K562 (cell line): ENCODE measurements around the gene RHOV. TPM values are rescaled to one million over a fixed set of nuclear protein-coding genes. Genes with fewer than 3 reads are reported as not detected.

Source experiments
- BRD9 ChIP-seq: fragments of 450-650 bp; IDR thresholded peaks from 2 replicates; pipeline ENCODE4 v1.6.1; 2018; ENCODE audit warnings: low read depth; ENCODE audit not compliant: partially characterized antibody
- CREBBP ChIP-seq: IDR thresholded peaks from one replicate; pipeline ENCODE4 v1.6.1; 2012; ENCODE audit warnings: low read depth, mild to moderate bottlenecking, control low read depth, inconsistent platforms, low read length
- FOXK1 ChIP-seq: sonication (generic); formaldehyde crosslinking; IDR thresholded peaks from 2 replicates; pipeline ENCODE4 v1.8.0; 2022; ENCODE audit warnings: missing genetic modification reagents, mild to moderate bottlenecking, borderline replicate concordance
- FOXP1 ChIP-seq: sonication (generic); formaldehyde crosslinking; IDR thresholded peaks from 2 replicates; pipeline ENCODE4 v1.8.0; 2022; ENCODE audit warnings: mild to moderate bottlenecking, missing genetic modification reagents
- HDAC1 ChIP-seq, 2 experiments: fragments of 450-650 bp; IDR thresholded peaks; 2 replicates each; pipeline ENCODE4 v1.6.1; 2016 to 2017; ENCODE audit warnings: inconsistent platforms in 1 of 2, mild to moderate bottlenecking in 1 of 2, moderate library complexity in 1 of 2
- MTA1 ChIP-seq: fragments of 450-650 bp; IDR thresholded peaks from 2 replicates; pipeline ENCODE4 v1.6.1; 2017; ENCODE audit warnings: borderline replicate concordance
- MTF1 ChIP-seq: fragments of 250-450 bp; sonication (Bioruptor Pico); IDR thresholded peaks from 2 replicates; pipeline ENCODE4 v1.9.0; 2021; ENCODE audit warnings: moderate library complexity, mild to moderate bottlenecking, inconsistent platforms, borderline replicate concordance
- NEUROD1 ChIP-seq: fragments of 150-350 bp; IDR thresholded peaks from 2 replicates; pipeline ENCODE4 v1.6.1; 2014; ENCODE audit warnings: borderline replicate concordance, low read length, low read depth; ENCODE audit not compliant: partially characterized antibody
- PRMT5 ChIP-seq: sonication (generic); formaldehyde crosslinking; IDR thresholded peaks from 2 replicates; pipeline ENCODE4 v1.5.0; 2020; ENCODE audit warnings: missing genetic modification reagents
- PURB ChIP-seq: sonication (generic); formaldehyde crosslinking; IDR thresholded peaks from 2 replicates; pipeline ENCODE4 v1.9.0; 2021; ENCODE audit warnings: low read depth, mild to moderate bottlenecking, missing genetic modification reagents
- RAD51 ChIP-seq: fragments of 450-650 bp; IDR thresholded peaks from 2 replicates; pipeline ENCODE4 v1.7.1; 2016; ENCODE audit warnings: low read depth, mild to moderate bottlenecking, borderline replicate concordance
- RB1 ChIP-seq: fragments of 450-650 bp; IDR thresholded peaks from 2 replicates; pipeline ENCODE4 v1.6.1; 2017; ENCODE audit warnings: low read depth, mild to moderate bottlenecking
- RHOXF2B ChIP-seq: fragments of 250-450 bp; sonication (Bioruptor Pico); conservative IDR thresholded peaks from 2 replicates; pipeline ENCODE4 v1.5.1; 2021
- SNIP1 ChIP-seq: fragments of 450-650 bp; IDR thresholded peaks from 2 replicates; pipeline ENCODE4 v1.7.1; 2017; ENCODE audit warnings: low read depth, mild to moderate bottlenecking
- TGIF2 ChIP-seq: sonication (generic); formaldehyde crosslinking; IDR thresholded peaks from 2 replicates; pipeline ENCODE4 v1.8.1; 2022; ENCODE audit warnings: mild to moderate bottlenecking, missing genetic modification reagents, moderate library complexity
- ZNF12 ChIP-seq: sonication (generic); formaldehyde crosslinking; IDR thresholded peaks from 2 replicates; pipeline ENCODE4 v1.4.0; 2020; ENCODE audit warnings: mild to moderate bottlenecking, missing genetic modification reagents
- ZNF3 ChIP-seq: fragments of 250-450 bp; sonication (Bioruptor Pico); IDR thresholded peaks from 2 replicates; pipeline ENCODE4 v1.5.0; 2021; ENCODE audit warnings: mild to moderate bottlenecking, moderate library complexity
- ZNF408 ChIP-seq: fragments of 250-450 bp; sonication (Bioruptor Pico); IDR thresholded peaks from 2 replicates; pipeline ENCODE4 v1.4.0; 2020; ENCODE audit warnings: low read depth, mild to moderate bottlenecking, moderate library complexity
- polyA plus RNA-seq, 8 experiments: library from polyadenylated mRNA; depleted of rRNA in 4 of 8; stranded (reverse) in 5 of 8; unstranded in 3 of 8; fragments of >200 nt; fragmentation: Nextera tagmentation in 2 of 8; fragmentation: Illumina TruSeq in 1 of 8; extraction: Ambion mirVana in 2 of 8; extraction: Trizol in 1 of 8; gene quantifications; 2 replicates each; pipeline versions ENCODE4 v1.2.1 to v1.2.3, GENCODE V29; 2011 to 2014; ENCODE audit warnings: inconsistent platforms in 1 of 8, missing spikeins in 1 of 8
- total RNA-seq, 7 experiments: library from RNA; depleted of rRNA in 6 of 7; stranded (reverse); fragments of >200 nt in 6 of 7; fragmentation: Illumina TruSeq in 2 of 7; extraction: Trizol in 2 of 7; gene quantifications; 2 replicates each; pipeline versions ENCODE4 v1.2.1 to v1.2.3, GENCODE V29; 2011 to 2021; ENCODE audit warnings: low replicate concordance in 1 of 7
- TF ChIP-seq, protein P1 (sequence below): sonication (generic); formaldehyde crosslinking; IDR thresholded peaks from 2 replicates; pipeline ENCODE4 v1.9.0; 2022; ENCODE audit warnings: mild to moderate bottlenecking, missing genetic modification reagents
- TF ChIP-seq, protein P2 (sequence below): sonication (generic); formaldehyde crosslinking; IDR thresholded peaks from 2 replicates; pipeline ENCODE4 v1.8.1; 2023; ENCODE audit warnings: mild to moderate bottlenecking, missing genetic modification reagents
- TF ChIP-seq, protein P3 (sequence below), 2 experiments: IDR thresholded peaks; 2 replicates each; pipeline ENCODE4 v1.6.1; 2012; ENCODE audit warnings: improper control_type of control experiment in 2 of 2, low read depth in 2 of 2, low read length in 2 of 2, borderline replicate concordance in 1 of 2
- TF ChIP-seq, protein P4 (sequence below): fragments of 250-450 bp; sonication (Bioruptor Pico); IDR thresholded peaks from 2 replicates; pipeline ENCODE4 v1.4.0; 2020; ENCODE audit warnings: mild to moderate bottlenecking, moderate library complexity

RHOV gene
- total and polyA plus RNA-seq, 9 of the 15 experiments (the other 6 are each of a cell fraction or from before 2014, with no cell fraction given), result 0.08 to 2.0 (median 1.1) TPM

DNA sequence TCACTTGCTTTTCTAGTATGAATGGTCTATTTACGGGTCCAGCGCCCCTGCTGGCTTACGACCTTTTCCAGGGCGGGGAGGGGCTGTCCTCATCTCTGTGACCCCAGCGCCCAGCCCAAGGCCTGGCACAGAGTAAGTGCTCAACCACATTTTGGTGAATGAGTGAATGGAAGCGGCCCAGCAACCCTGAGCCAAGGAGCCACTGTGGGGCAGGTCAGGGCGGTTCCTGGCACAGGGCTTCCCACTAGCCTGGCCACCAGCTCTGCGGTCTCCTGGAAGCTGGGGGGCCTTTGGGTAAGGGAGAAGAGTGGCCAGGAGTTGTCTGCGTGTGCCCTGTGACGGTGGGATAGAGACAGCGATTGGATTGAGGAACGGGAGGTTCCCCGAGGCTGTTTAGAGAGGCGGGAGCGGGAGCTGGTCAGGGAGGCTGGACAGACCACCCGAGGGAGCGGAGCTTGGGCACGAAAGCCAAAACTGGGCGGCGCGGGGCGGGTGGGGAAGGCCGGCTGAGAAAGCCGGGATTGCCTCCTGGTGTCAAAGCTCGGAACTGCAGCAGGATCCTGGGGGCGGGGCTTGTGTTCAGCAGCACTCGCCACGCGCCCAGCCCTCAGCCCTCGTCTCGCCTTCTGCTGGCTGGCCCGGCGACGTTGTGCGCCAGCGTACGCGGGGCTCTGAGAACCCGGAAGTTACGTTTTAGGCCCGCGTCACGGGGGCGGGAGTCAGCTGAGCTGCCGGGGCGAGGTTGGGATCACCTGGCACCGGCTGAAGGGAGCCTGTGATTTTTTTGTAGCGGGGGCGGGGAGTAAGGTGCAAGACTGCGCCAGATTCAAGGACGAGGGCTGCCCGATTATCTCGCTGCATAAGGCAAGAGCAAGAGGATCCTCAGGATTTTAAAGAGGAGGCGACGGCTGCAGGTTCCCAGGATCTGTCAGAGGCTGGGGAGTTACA lies 20.0 kb upstream of the RHOV start, which contains the start of gene VPS18 (continued):
- no peak for TF ChIP-seq CREBBP
- 0 out of 2 replicates have a peak, but pooled peaks have one; percentile 32 for TF ChIP-seq ZNF12 (CRISPR knock-in tag)
- no peak for TF ChIP-seq FOXK1 (CRISPR knock-in tag)
- TF ChIP-seq, protein P1, sequence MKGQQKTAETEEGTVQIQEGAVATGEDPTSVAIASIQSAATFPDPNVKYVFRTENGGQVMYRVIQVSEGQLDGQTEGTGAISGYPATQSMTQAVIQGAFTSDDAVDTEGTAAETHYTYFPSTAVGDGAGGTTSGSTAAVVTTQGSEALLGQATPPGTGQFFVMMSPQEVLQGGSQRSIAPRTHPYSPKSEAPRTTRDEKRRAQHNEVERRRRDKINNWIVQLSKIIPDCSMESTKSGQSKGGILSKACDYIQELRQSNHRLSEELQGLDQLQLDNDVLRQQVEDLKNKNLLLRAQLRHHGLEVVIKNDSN (CRISPR knock-in tag), result peak; percentile 82
- TF ChIP-seq MTA1, result peak; percentile 95
- no peak for TF ChIP-seq PURB (CRISPR knock-in tag)
- no peak for TF ChIP-seq RHOXF2B (CRISPR knock-in tag)
- no peak for TF ChIP-seq TGIF2
- peak; percentile 76 for TF ChIP-seq RB1
- no peak for TF ChIP-seq FOXP1 (CRISPR knock-in tag)
- peak; percentile 84 for TF ChIP-seq RAD51
- no peak for TF ChIP-seq PRMT5 (CRISPR knock-in tag)
- TF ChIP-seq ZNF408 (CRISPR knock-in tag), result no peak
- TF ChIP-seq, protein P2, sequence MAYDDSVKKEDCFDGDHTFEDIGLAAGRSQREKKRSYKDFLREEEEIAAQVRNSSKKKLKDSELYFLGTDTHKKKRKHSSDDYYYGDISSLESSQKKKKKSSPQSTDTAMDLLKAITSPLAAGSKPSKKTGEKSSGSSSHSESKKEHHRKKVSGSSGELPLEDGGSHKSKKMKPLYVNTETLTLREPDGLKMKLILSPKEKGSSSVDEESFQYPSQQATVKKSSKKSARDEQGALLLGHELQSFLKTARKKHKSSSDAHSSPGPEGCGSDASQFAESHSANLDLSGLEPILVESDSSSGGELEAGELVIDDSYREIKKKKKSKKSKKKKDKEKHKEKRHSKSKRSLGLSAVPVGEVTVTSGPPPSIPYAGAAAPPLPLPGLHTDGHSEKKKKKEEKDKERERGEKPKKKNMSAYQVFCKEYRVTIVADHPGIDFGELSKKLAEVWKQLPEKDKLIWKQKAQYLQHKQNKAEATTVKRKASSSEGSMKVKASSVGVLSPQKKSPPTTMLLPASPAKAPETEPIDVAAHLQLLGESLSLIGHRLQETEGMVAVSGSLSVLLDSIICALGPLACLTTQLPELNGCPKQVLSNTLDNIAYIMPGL, result no peak
- peak; percentile 63 for TF ChIP-seq BRD9
- peak; percentile 32 for TF ChIP-seq NEUROD1
- no peak for TF ChIP-seq ZNF3 (CRISPR knock-in tag)
- TF ChIP-seq SNIP1, result no peak
- TF ChIP-seq, protein P3, sequence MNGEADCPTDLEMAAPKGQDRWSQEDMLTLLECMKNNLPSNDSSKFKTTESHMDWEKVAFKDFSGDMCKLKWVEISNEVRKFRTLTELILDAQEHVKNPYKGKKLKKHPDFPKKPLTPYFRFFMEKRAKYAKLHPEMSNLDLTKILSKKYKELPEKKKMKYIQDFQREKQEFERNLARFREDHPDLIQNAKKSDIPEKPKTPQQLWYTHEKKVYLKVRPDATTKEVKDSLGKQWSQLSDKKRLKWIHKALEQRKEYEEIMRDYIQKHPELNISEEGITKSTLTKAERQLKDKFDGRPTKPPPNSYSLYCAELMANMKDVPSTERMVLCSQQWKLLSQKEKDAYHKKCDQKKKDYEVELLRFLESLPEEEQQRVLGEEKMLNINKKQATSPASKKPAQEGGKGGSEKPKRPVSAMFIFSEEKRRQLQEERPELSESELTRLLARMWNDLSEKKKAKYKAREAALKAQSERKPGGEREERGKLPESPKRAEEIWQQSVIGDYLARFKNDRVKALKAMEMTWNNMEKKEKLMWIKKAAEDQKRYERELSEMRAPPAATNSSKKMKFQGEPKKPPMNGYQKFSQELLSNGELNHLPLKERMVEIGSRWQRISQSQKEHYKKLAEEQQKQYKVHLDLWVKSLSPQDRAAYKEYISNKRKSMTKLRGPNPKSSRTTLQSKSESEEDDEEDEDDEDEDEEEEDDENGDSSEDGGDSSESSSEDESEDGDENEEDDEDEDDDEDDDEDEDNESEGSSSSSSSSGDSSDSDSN (IDR thresholded peaks at IDR 0.05; ENCODE audit: borderline replicate concordance in 1 of 2, low read depth in 2 of 2, low read length in 2 of 2), result peak in 1 of 2 experiments; percentile 65; a peak in 1 of 4 replicates
- TF ChIP-seq MTF1 (CRISPR knock-in tag), result no peak
- peak in 1 of 2 experiments; percentile 97; a peak in 2 of 4 replicates for TF ChIP-seq HDAC1 (IDR thresholded peaks at IDR 0.05)
- TF ChIP-seq, protein P4, sequence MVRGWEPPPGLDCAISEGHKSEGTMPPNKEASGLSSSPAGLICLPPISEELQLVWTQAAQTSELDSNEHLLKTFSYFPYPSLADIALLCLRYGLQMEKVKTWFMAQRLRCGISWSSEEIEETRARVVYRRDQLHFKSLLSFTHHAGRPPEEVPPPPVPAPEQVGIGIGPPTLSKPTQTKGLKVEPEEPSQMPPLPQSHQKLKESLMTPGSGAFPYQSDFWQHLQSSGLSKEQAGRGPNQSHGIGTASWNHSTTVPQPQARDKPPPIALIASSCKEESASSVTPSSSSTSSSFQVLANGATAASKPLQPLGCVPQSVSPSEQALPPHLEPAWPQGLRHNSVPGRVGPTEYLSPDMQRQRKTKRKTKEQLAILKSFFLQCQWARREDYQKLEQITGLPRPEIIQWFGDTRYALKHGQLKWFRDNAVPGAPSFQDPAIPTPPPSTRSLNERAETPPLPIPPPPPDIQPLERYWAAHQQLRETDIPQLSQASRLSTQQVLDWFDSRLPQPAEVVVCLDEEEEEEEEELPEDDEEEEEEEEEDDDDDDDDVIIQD (CRISPR knock-in tag), result no peak
